Liver (tissue), 9 donors: ENCODE results near the gene LENEP. TPM values are rescaled to one million over a fixed set of nuclear protein-coding genes. Genes with fewer than 3 reads are reported as not detected.

Experiments used
- DNase-seq: peaks from one replicate; pipeline ENCODE4 v3.0.0-alpha.2; 2017; ENCODE audit warnings: low spot score
- H3K27ac ChIP-seq, 2 donors: one replicate each; pipeline ENCODE4 v1.7.0; 2013; ENCODE audit warnings: inconsistent platforms in 2 of 2, low read length in 2 of 2, control low read depth in 1 of 2, low read depth in 1 of 2, mild to moderate bottlenecking in 1 of 2
- H3K27me3 ChIP-seq, 4 donors: one replicate each; pipeline versions ENCODE4 v1.6.1 to v1.7.0; 2013; ENCODE audit warnings: low read length in 3 of 4, inconsistent platforms in 1 of 4, mild to moderate bottlenecking in 1 of 4, moderate library complexity in 1 of 4; ENCODE audit not compliant: control insufficient read depth in 4 of 4, insufficient read depth in 4 of 4
- H3K36me3 ChIP-seq, 4 donors: one replicate each; pipeline versions ENCODE4 v1.6.1 to v1.7.0; 2013; ENCODE audit warnings: low read length in 3 of 4, mild to moderate bottlenecking in 3 of 4, low read depth in 1 of 4, moderate library complexity in 1 of 4; ENCODE audit not compliant: control insufficient read depth in 4 of 4, insufficient read depth in 3 of 4
- H3K4me1 ChIP-seq, 4 donors: one replicate each; pipeline versions ENCODE4 v1.6.1 to v1.7.0; 2013; ENCODE audit warnings: low read length in 3 of 4, mild to moderate bottlenecking in 3 of 4, moderate library complexity in 1 of 4; ENCODE audit not compliant: control insufficient read depth in 4 of 4, insufficient read depth in 4 of 4
- H3K4me3 ChIP-seq, 3 donors: one replicate each; pipeline versions ENCODE4 v1.6.1 to v1.7.0; 2013; ENCODE audit warnings: low read length in 3 of 3, control low read depth in 1 of 3, low read depth in 1 of 3, mild to moderate bottlenecking in 1 of 3
- H3K9ac ChIP-seq, 2 donors: one replicate each; pipeline ENCODE4 v1.7.0; 2013; ENCODE audit warnings: low read length in 2 of 2, mild to moderate bottlenecking in 2 of 2, moderate library complexity in 2 of 2, control low read depth in 1 of 2, low read depth in 1 of 2
- H3K9me3 ChIP-seq, 4 donors: one replicate each; pipeline versions ENCODE4 v1.6.1 to v1.7.0; 2013; ENCODE audit warnings: low read length in 3 of 4; ENCODE audit not compliant: control insufficient read depth in 4 of 4
- ATF3 ChIP-seq: IDR thresholded peaks from 2 replicates; pipeline ENCODE4 v1.6.1; 2016; ENCODE audit warnings: antibody characterized with exemption
- CTCF ChIP-seq: fragments of 150-350 bp; IDR thresholded peaks from 2 replicates; pipeline ENCODE4 v1.5.1; 2017; ENCODE audit warnings: improper control_type of control experiment, low read depth, low read length; ENCODE audit not compliant: missing input control
- EGR1 ChIP-seq, 2 donors: IDR thresholded peaks; 2 replicates each; pipeline ENCODE4 v1.6.1; 2016 to 2018; ENCODE audit warnings: antibody characterized with exemption in 2 of 2, low read depth in 2 of 2
- FOXA1 ChIP-seq: IDR thresholded peaks from 2 replicates; pipeline ENCODE4 v1.6.1; 2016; ENCODE audit warnings: antibody characterized with exemption
- FOXA2 ChIP-seq: IDR thresholded peaks from 2 replicates; pipeline ENCODE4 v1.6.1; 2016; ENCODE audit warnings: antibody characterized with exemption
- GABPA ChIP-seq, 2 donors: IDR thresholded peaks in 1 of 2; conservative IDR thresholded peaks in 1 of 2; 2 replicates each; pipeline ENCODE4 v1.6.1; 2016; ENCODE audit warnings: antibody characterized with exemption in 2 of 2, mild to moderate bottlenecking in 1 of 2, moderate library complexity in 1 of 2
- HNF4A ChIP-seq, 2 donors: conservative IDR thresholded peaks; 2 replicates each; pipeline ENCODE4 v1.6.1; 2016; ENCODE audit warnings: antibody characterized with exemption in 2 of 2, mild to moderate bottlenecking in 2 of 2
- HNF4G ChIP-seq: IDR thresholded peaks from 2 replicates; pipeline ENCODE4 v1.6.1; 2016; ENCODE audit warnings: antibody characterized with exemption
- JUND ChIP-seq, 2 donors: IDR thresholded peaks; 2 replicates each; pipeline ENCODE4 v1.6.1; 2016; ENCODE audit warnings: antibody characterized with exemption in 2 of 2
- MAX ChIP-seq: IDR thresholded peaks from 2 replicates; pipeline ENCODE4 v1.6.1; 2016; ENCODE audit warnings: antibody characterized with exemption
- NR2F2 ChIP-seq: IDR thresholded peaks from 2 replicates; pipeline ENCODE4 v1.6.1; 2016; ENCODE audit warnings: antibody characterized with exemption
- RAD21 ChIP-seq, 2 donors: IDR thresholded peaks; 2 replicates each; pipeline ENCODE4 v1.6.1; 2016; ENCODE audit warnings: antibody characterized with exemption in 2 of 2, mild to moderate bottlenecking in 2 of 2
- RXRA ChIP-seq, 2 donors: IDR thresholded peaks; 2 replicates each; pipeline ENCODE4 v1.6.1; 2017 to 2018; ENCODE audit warnings: antibody characterized with exemption in 2 of 2, mild to moderate bottlenecking in 1 of 2
- SP1 ChIP-seq: IDR thresholded peaks from 2 replicates; pipeline ENCODE4 v1.6.1; 2018; ENCODE audit warnings: antibody characterized with exemption, mild to moderate bottlenecking
- TAF1 ChIP-seq: conservative IDR thresholded peaks from 2 replicates; pipeline ENCODE4 v1.6.1; 2016; ENCODE audit warnings: antibody characterized with exemption, mild to moderate bottlenecking
- YY1 ChIP-seq: IDR thresholded peaks from 2 replicates; pipeline ENCODE4 v1.6.1; 2016; ENCODE audit warnings: antibody characterized with exemption, mild to moderate bottlenecking
- ZBTB33 ChIP-seq: IDR thresholded peaks from 2 replicates; pipeline ENCODE4 v1.6.1; 2016; ENCODE audit warnings: antibody characterized with exemption
- WGBS: extraction: QIAGEN DNeasy Blood & Tissue Kit; methylation state at CpG from one replicate; pipeline ENCODE4 v1.1.7; 2013; 5-methylcytosine and 5-hydroxymethylcytosine counted together
- polyA plus RNA-seq, 2 donors: library from polyadenylated mRNA; stranded (reverse) in 1 of 2; unstranded in 1 of 2; fragments of 200-250 nt in 1 of 2; fragments of >200 nt in 1 of 2; fragmentation: Nextera tagmentation in 1 of 2; extraction: Ambion mirVana in 1 of 2; gene quantifications; one replicate each; pipeline versions ENCODE4 v1.2.1 to v1.2.3, GENCODE V29; 2013 to 2015
- total RNA-seq, 2 donors: library from RNA; depleted of rRNA; stranded (reverse); fragments of >200 nt; gene quantifications; one replicate each; pipeline ENCODE4 v1.2.3, GENCODE V29; 2014
- donor health status: healthy.
- donor health status: healthy.
- donor health status: healthy.
- donor health status: healthy.
- donor health status: healthy.

Gene LENEP
- total and polyA plus RNA-seq, 4 donors, result 0.42 TPM; not detected in 3

GRCh38 chr1:155022927-155023236 lies 29.5 kb downstream of the LENEP start:
- no peak for TF ChIP-seq NR2F2
- no peak for TF ChIP-seq RAD21 (IDR thresholded peaks at IDR 0.05)
- no peak for TF ChIP-seq MAX
- no peak for TF ChIP-seq GABPA (IDR thresholded peaks at IDR 0.05 in 1 of 2, conservative IDR thresholded peaks at IDR 0.05 in 1 of 2)
- no peak for TF ChIP-seq SP1
- TF ChIP-seq RXRA (IDR thresholded peaks at IDR 0.05), result no peak
- no peak for TF ChIP-seq YY1
- no peak for TF ChIP-seq FOXA1
- TF ChIP-seq HNF4G, result no peak
- no peak for TF ChIP-seq ZBTB33
- TF ChIP-seq EGR1 (IDR thresholded peaks at IDR 0.05; ENCODE audit: low read depth in 2 of 2), result no peak
- TF ChIP-seq FOXA2, result no peak
- TF ChIP-seq JUND (IDR thresholded peaks at IDR 0.05), result no peak
- Histone ChIP-seq H3K36me3 (no peaks in the 10 kb centered on the region), H3K27ac (no peak overlapping the region), H3K4me3 (no peak overlapping the region), H3K4me1 (peaks cover under 1 to 21% (median 12%) of the 10 kb centered on the region in 4 donors), H3K9me3 (no peaks in the 10 kb centered on the region), H3K27me3 (no peaks in the 10 kb centered on the region), H3K9ac (no peak overlapping the region)
- DNase-seq, result no peak
- WGBS, result 31% methylated on average over 4 of the region's 4 CpGs

- TF ChIP-seq EGR1 (IDR thresholded peaks at IDR 0.05; ENCODE audit: low read depth in 2 of 2), result no peak
- no peak for TF ChIP-seq FOXA2
- no peak for TF ChIP-seq HNF4A (conservative IDR thresholded peaks at IDR 0.05)
- no peak for TF ChIP-seq MAX
- no peak for TF ChIP-seq GABPA (IDR thresholded peaks at IDR 0.05 in 1 of 2, conservative IDR thresholded peaks at IDR 0.05 in 1 of 2)
- TF ChIP-seq HNF4G, result no peak
- no peak for TF ChIP-seq SP1
- no peak for TF ChIP-seq CTCF
- TF ChIP-seq NR2F2, result no peak
- DNase-seq, result no peak
Observed at GRCh38 chr1:155023627-155024026, 30.2 kb downstream of the LENEP start.

GRCh38 chr1:155024315-155024714 lies 30.9 kb downstream of the LENEP start:
- H3K9me3 ChIP-seq, result no peaks in the 10 kb centered on the region
- H3K27me3 ChIP-seq, result no peaks in the 10 kb centered on the region
- WGBS, result 94% methylated on average over 9 of the region's 9 CpGs
- no peak overlapping the region for H3K4me3 ChIP-seq
- TF ChIP-seq HNF4A (conservative IDR thresholded peaks at IDR 0.05) (no peak), ZBTB33 (no peak), EGR1 (IDR thresholded peaks at IDR 0.05; ENCODE audit: low read depth in 2 of 2) (no peak), MAX (no peak), TAF1 (no peak), HNF4G (no peak), YY1 (no peak), CTCF (no peak), ATF3 (no peak), RAD21 (IDR thresholded peaks at IDR 0.05) (no peak), NR2F2 (no peak), JUND (IDR thresholded peaks at IDR 0.05) (no peak), SP1 (no peak)
- peak overlapping the region in 1 of 2 donors; percentile 20 for H3K27ac ChIP-seq
- no peak for DNase-seq
- H3K4me1 ChIP-seq, result peaks cover 0 to 19% (median 11%) of the 10 kb centered on the region in 4 donors
- no peak overlapping the region for H3K9ac ChIP-seq
- H3K36me3 ChIP-seq, result no peaks in the 10 kb centered on the region

More at GRCh38 chr1:155023627-155024026, 30.2 kb downstream of the LENEP start:
- 91% methylated on average over 5 of the region's 5 CpGs for WGBS
- peaks cover 0 to 19% (median 11%) of the 10 kb centered on the region in 4 donors for H3K4me1 ChIP-seq
- H3K27me3 ChIP-seq, result no peaks in the 10 kb centered on the region
- H3K9ac ChIP-seq, result no peak overlapping the region
- H3K4me3 ChIP-seq, result no peak overlapping the region
- H3K36me3 ChIP-seq, result no peaks in the 10 kb centered on the region
- no peaks in the 10 kb centered on the region for H3K9me3 ChIP-seq
- H3K27ac ChIP-seq, result no peak overlapping the region
